ENCODE data around the gene SDSL. TPM values are rescaled to one million over a fixed set of nuclear protein-coding genes. Genes with fewer than 3 reads are reported as not detected.

SDSL gene
- total and polyA plus RNA-seq, 10 of the 15 experiments (the other 5 are each of a cell fraction or from before 2014, with no cell fraction given): 0.18 to 4.4 (median 1.0) TPM

- no peak for FAIRE-seq
- no peaks in the 10 kb centered on the region; a peak in 1 of 4 replicates for H3K36me3 ChIP-seq (ENCODE audit: control insufficient read depth in 2 of 2, insufficient read depth in 2 of 2, low read length in 1 of 2)
- BruUV-seq (replicated peaks): no TSS peak
- intact Hi-C loops (cut with micrococcal nuclease; ENCODE audit: unreplicated experiment) (no loop called here), in situ Hi-C loops (cut with MboI) (no loop called here)
- WGBS (ENCODE audit: insufficient coverage, insufficient replicate concordance, low lambda C conversion rate, missing lambda C conversion rate): 99% methylated on average over 4 of the region's 4 CpGs
- ChIA-PET CTCF (interaction anchor here (1.0 to 1.1 kb wide), 2 partner anchors 43 to 150 kb away, joined by 3 to 5 read pairs; no protein-coding TSS in a partner anchor), SMC1A (ENCODE audit: uncharacterized antibody, unreplicated experiment) (no interaction called here), POLR2A (no interaction called here), RAD21 (ENCODE audit: unreplicated experiment) (interaction anchor here (0.9 to 1.1 kb wide), 2 partner anchors 27 to 187 kb away, joined by 3 read pairs; no protein-coding TSS in a partner anchor)
- no peaks in the 10 kb centered on the region for H3K9me3 ChIP-seq (replicated peaks; ENCODE audit: control insufficient read depth, insufficient read depth, low read length)
- no peaks in the 10 kb centered on the region for H4K20me1 ChIP-seq (ENCODE audit: control insufficient read depth, insufficient read depth)
- DNase-seq (ENCODE audit: low read depth, low spot score): no peak
- H3K79me2 ChIP-seq (ENCODE audit: control insufficient read depth, insufficient read depth, low read length): no peaks in the 10 kb centered on the region
- no peaks in the 10 kb centered on the region for H3K27me3 ChIP-seq (replicated peaks in 1 of 2; ENCODE audit: control insufficient read depth in 2 of 2, insufficient read depth in 2 of 2, low read length in 1 of 2)
- H3K27ac ChIP-seq (ENCODE audit: control insufficient read depth, insufficient read depth): no peak overlapping the region
- no peak for ATAC-seq
- no peak overlapping the region for H3K4me3 ChIP-seq
- no peak overlapping the region for H2AFZ ChIP-seq (ENCODE audit: control insufficient read depth, low read depth, low read length)
- no peaks in the 10 kb centered on the region; the same call in 1 of the 2 replicates for H3K4me1 ChIP-seq (ENCODE audit: control insufficient read depth, insufficient read depth, low read length)
- no peak overlapping the region for H3K4me2 ChIP-seq (ENCODE audit: control insufficient read depth, insufficient read depth)
- no peak overlapping the region for H3K9ac ChIP-seq (ENCODE audit: control insufficient read depth, insufficient read depth, low read length)
- TF ChIP-seq CHD2 (IDR thresholded peaks at IDR 0.05; ENCODE audit: borderline replicate concordance, low read depth, low read length): no peak
- no peak for TF ChIP-seq SRF (IDR thresholded peaks at IDR 0.05; ENCODE audit: low read depth in 2 of 2, low read length in 2 of 2)
- no peak for TF ChIP-seq BCL3 (IDR thresholded peaks at IDR 0.05; ENCODE audit: borderline replicate concordance, insufficient read depth, low read depth, low read length, poor library complexity, severe bottlenecking)
- TF ChIP-seq SREBF1 (IDR thresholded peaks at IDR 0.05; ENCODE audit: low read length): no peak
- TF ChIP-seq ELK1 (IDR thresholded peaks at IDR 0.05; ENCODE audit: low read depth, low read length): no peak
- TF ChIP-seq E2F8 (IDR thresholded peaks at IDR 0.05; ENCODE audit: low read depth, partially characterized antibody): no peak
- no peak for TF ChIP-seq HDAC6 (IDR thresholded peaks at IDR 0.05; ENCODE audit: unreplicated experiment)
- TF ChIP-seq FOXK2 (IDR thresholded peaks at IDR 0.05): no peak
- no peak for TF ChIP-seq SUPT20H (IDR thresholded peaks at IDR 0.05; ENCODE audit: borderline replicate concordance, control insufficient read depth, low read depth, low read length)
- TF ChIP-seq RFX5 (IDR thresholded peaks at IDR 0.05; ENCODE audit: low read depth, low read length): no peak
- no peak for TF ChIP-seq MAX (IDR thresholded peaks at IDR 0.05; ENCODE audit: low read depth, low read length)
- TF ChIP-seq ZNF592 (IDR thresholded peaks at IDR 0.05): no peak
- no peak for TF ChIP-seq USF2 (IDR thresholded peaks at IDR 0.05; ENCODE audit: borderline replicate concordance, low read depth, low read length)
Observed at GRCh38 chr12:113382206-113382605, 40.0 kb upstream of the SDSL start.
